Fibroblast of lung (primary cell): ENCODE results near the gene SEC61B.

Experiments
- CTCF ChIP-seq, 2 donors: IDR thresholded peaks in 1 of 2; conservative IDR thresholded peaks in 1 of 2; 1 replicate in 1 of 2; 2 replicates in 1 of 2; pipeline ENCODE4 v1.5.1; 2011 to 2012; ENCODE audit warnings: low read length in 2 of 2, control low read depth in 1 of 2, inconsistent platforms in 1 of 2, low read depth in 1 of 2, mild to moderate bottlenecking in 1 of 2
- EZH2 ChIP-seq: IDR thresholded peaks from 2 replicates; pipeline ENCODE4 v1.5.1; 2012; ENCODE audit warnings: low read length, control low read depth, mild to moderate bottlenecking; ENCODE audit errors: missing control alignments

DNA sequence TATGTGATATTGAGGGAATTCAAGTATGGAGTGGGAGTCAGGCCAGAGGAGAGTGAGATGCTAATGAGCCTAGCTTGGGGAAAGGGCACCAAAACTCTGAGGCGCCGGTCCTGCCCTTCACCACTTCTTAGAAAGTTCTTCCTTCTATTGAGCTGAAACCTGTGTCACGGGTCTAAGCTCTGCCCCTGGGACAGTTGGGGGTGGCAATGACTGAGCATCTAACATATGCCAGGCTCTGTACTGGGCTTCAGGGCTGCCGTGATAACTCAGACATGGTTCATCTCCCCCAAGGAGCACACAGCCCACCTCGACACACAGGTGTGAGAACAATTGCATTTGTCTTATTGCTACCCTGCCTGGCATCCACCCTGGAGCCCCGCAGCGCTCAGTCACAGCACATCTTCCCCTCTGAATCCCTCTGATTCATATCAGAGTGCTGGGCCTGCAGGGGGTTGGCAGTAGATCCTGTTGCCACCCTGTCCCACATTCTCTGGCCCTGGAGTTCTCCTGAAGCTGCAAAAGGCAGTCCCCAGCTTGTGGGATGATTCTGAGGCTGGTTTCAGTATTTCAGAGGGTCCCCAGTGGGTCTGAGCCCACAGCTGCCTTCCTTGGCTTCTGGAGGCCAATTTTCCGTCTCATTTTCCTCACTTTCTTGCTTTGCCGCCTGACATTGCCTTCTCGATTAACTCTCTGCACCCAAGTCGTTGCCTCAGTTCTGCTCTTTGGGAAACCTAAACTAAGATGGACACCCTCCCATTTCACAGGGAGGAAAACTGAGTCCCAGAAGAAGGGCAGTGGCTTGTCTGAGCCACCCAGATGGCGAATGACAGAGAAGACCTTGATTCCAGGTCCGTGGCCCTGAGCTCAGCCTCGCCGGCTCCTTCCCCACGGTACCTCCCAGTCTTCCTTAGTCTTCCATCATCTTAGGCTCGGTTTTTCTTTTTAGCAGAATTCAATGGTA, 42.9 kb upstream of the SEC61B start:
- TF ChIP-seq CTCF (conservative IDR thresholded peaks at IDR 0.05 in 1 of 2, IDR thresholded peaks at IDR 0.05 in 1 of 2; ENCODE audit: low read depth in 1 of 2, low read length in 2 of 2) (no peak), EZH2 (no peak)
